ENCODE measurements around the gene DLGAP1. TPM values are rescaled to one million over a fixed set of nuclear protein-coding genes. Genes with fewer than 3 reads are reported as not detected.

Gene DLGAP1
- total and polyA plus RNA-seq, 2 of the 8 experiments (the other 6 are each of a cell fraction or from before 2014, with no cell fraction given), result 11.8 to 16.9 TPM

- no peak for TF ChIP-seq CHD7 (IDR thresholded peaks at IDR 0.05; ENCODE audit: insufficient replicate concordance, low read length)
- no peak for TF ChIP-seq EZH2 (IDR thresholded peaks at IDR 0.05; ENCODE audit: low read depth, low read length, severe bottlenecking)
- TF ChIP-seq KDM4A (IDR thresholded peaks at IDR 0.05; ENCODE audit: low read depth, low read length, severe bottlenecking), result no peak
- no peak for TF ChIP-seq NANOG (IDR thresholded peaks at IDR 0.05; ENCODE audit: insufficient read depth, low read depth, low read length, poor library complexity, severe bottlenecking)
- TF ChIP-seq HDAC6 (IDR thresholded peaks at IDR 0.05; ENCODE audit: low read depth, low read length), result no peak
- TF ChIP-seq E2F6 (IDR thresholded peaks at IDR 0.05), result no peak
- no peak for TF ChIP-seq SRF (IDR thresholded peaks at IDR 0.05; ENCODE audit: low read depth, low read length)
- no peak for TF ChIP-seq SIRT6 (IDR thresholded peaks at IDR 0.05; ENCODE audit: low read length)
- TF ChIP-seq ASH2L (IDR thresholded peaks at IDR 0.05; ENCODE audit: low read length), result no peak
- no peak for TF ChIP-seq CTBP2 (IDR thresholded peaks at IDR 0.05; ENCODE audit: borderline replicate concordance, insufficient read depth, insufficient read length, low read length)
- TF ChIP-seq TAF1 (IDR thresholded peaks at IDR 0.05; ENCODE audit: low read depth, low read length), result no peak
These were observed 762.4 kb downstream of the DLGAP1 start (continued) for GRCh38 chr18:3692691-3693090.
